SH-SY5Y (cell line): ENCODE measurements around the gene TMEM143.
A peak's percentile ranks its signal among the peaks of the same experiment; 100 is the strongest.

ENCODE experiments used
- GATA2 ChIP-seq: IDR thresholded peaks from 2 replicates; pipeline ENCODE4 v1.6.1; 2011; ENCODE audit warnings: mild to moderate bottlenecking, low read depth, low read length
- GATA3 ChIP-seq: IDR thresholded peaks from 2 replicates; pipeline ENCODE4 v1.6.1; 2011; ENCODE audit warnings: low read depth, mild to moderate bottlenecking, low read length, moderate library complexity

Gene TMEM143

DNA sequence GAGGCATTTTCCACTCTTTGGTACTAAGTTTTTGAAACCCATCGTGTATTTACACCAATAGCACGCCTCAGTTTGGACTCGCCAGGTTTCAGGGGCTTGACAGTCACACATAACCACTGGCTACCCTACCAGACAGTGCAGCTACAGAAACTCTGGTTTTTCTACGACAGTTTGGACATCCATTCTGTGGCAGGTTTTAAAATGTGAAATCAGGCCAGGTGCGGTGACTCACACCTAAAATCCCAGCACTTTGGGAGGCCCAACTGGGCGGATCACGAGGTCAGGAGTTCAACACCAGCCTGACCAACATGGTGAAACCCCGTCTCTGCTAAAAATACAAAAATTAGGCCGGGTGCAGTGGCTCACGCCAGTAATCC is 14.4 kb upstream of the TMEM143 start:
- TF ChIP-seq GATA3 = no peak
- TF ChIP-seq GATA2 = no peak

DNA sequence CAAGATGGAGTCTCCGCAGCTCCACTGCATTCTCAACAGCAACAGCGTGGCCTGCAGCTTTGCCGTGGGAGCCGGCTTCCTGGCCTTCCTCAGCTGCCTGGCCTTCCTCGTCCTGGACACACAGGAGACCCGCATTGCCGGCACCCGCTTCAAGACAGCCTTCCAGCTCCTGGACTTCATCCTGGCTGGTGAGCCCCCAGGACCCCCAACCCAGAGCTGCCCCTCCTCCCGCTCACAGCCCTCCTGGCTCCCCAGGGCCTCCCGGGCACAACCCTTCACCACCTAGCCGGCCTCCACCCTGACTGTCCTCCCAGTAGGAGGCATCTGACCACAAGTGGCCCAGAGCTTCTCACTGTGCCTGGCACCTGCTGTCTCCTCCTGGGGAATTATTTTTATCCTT is 9.8 kb upstream of the TMEM143 start:
- no peak for TF ChIP-seq GATA2
- no peak for TF ChIP-seq GATA3

DNA sequence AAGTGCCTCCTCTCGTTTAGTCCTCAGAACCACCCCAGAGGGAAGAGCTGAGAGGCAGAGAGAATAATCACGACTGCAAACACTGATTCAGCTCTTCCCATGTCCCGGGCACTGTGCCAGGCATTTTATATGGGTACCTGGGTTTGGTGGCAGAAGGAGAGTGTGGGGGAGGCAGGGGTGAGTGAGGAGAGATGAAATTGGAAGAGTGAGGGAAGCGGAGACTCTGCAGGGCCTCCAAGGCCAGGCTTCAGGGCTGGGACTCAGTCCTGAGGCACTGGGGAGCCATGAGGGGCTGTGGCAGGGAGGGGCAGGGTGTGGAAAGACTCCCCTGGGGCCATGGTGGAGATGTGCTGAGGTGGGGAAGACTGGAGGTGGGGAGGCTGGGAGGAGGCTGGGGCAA is 9.2 kb upstream of the TMEM143 start:
- TF ChIP-seq GATA3 = no peak
- no peak for TF ChIP-seq GATA2

DNA sequence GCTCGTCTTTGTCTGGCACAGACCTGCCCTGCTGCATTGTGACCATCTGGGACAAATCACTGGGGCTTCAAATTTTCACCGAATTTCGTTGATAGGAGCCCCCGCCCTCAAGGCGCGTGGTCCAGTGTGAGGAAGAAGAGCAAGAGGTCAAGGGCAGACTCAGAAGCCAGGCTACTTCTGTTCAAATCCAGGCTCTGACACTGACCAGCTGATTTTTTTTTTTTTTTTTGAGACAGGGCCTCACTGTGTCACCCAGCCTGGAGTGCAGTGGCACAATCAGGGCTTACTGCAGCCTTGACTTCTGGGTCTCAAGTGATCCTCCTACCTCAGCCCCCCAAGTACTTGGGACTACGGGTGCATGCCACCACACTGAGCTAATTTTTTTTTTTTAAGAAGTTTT is 7.6 kb upstream of the TMEM143 start:
- no peak for TF ChIP-seq GATA2
- TF ChIP-seq GATA3 = no peak

- TF ChIP-seq GATA2 (peak; percentile 70), GATA3 (no peak)
Measured at GRCh38 chr19:48370955-48371354, 7.2 kb upstream of the TMEM143 start.

DNA sequence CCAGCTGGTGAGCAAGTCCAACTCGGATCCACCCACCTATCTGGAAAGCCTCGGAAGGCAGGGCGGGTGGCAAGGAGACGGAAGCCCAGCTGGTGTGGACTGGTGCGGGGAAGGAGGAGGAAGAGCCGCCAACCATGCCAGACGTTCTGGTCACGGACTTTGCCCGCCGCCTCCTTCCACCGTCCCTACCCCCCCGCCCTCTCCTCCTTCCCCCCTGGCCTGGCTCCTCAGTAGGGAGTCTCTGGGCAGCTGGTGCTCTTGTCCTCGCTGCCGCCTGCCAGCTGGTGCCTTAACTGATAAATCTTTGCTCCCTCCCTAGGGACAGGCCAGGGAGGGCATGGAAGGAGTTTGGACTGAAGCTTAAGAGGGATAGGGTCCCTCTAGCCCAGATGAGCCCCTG is 5.2 kb upstream of the TMEM143 start:
- no peak for TF ChIP-seq GATA2
- TF ChIP-seq GATA3 = no peak

GRCh38 chr19:48367855-48368254 is 4.1 kb upstream of the TMEM143 start:
- TF ChIP-seq GATA2 (no peak), GATA3 (no peak)

DNA sequence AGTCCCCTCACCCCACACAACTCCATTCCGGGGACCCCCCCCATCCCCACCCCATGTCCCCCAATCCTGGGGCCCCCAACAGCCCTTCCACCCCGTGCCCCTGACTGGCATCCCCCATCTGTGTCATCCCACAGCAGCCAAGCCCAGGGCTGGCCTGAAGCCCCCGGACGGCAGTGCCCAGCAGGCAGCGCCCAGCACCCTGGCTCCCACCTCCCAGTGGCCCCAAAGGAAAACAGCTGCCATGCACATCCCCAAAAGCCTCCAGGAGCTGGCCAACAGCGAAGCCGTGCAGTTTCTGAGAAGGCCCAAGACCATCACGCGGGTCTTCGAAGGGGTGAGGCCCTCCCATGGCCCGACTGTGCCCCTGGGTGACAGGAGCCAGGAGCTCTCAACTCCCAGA is 1.9 kb upstream of the TMEM143 start:
- TF ChIP-seq GATA2 (no peak), GATA3 (no peak)

- TF ChIP-seq GATA3 = no peak
- TF ChIP-seq GATA2 = no peak
Measured at GRCh38 chr19:48364598-48365348, 1.0 kb upstream of the TMEM143 start.

- TF ChIP-seq GATA2 = no peak
Measured at GRCh38 chr19:48363500-48363809, 285 bp downstream of the TMEM143 start.

DNA sequence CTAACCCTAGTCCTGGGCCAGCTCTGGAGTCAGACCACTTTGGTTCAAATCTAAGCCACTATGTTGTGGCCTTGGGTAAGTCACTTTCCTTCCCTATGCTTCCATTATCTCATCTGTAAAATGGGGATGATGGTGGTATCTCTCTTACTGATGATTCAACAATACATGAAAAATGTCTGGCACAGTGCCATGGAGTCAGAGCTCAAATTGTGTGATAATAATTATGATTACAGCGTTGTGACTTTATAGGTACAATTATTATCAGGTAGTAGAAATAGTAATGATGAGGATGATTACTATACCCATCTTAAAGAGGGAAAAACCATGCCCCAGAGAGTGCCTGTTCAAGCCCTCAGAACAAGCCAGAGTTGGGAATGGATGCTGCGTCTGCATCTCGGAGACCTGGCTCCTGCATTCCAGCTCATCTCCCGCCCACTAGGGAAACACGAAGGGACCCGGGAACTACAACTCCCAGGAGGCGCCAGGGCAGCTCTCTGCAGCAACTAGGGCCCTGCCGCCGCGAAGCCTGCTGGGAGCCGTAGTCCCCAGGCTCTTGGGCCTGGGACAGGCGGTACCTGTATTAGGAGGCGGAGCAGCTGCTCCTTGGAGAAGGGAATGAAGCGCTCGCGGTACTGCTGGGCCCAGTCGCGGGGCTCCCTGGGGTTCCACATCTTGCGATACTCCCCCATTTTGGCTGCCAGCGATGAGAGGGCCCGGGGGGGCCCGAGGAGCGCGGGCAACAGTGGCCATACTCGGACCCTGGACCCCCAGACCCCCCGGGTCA is 832 bp downstream of the TMEM143 start:
- TF ChIP-seq GATA2 (no peak), GATA3 (no peak)

GRCh38 chr19:48361912-48362311 is 1.8 kb downstream of the TMEM143 start:
- TF ChIP-seq GATA2 = no peak

- TF ChIP-seq GATA3 (no peak), GATA2 (no peak)
Measured at GRCh38 chr19:48359123-48359522, 4.6 kb downstream of the TMEM143 start.

DNA sequence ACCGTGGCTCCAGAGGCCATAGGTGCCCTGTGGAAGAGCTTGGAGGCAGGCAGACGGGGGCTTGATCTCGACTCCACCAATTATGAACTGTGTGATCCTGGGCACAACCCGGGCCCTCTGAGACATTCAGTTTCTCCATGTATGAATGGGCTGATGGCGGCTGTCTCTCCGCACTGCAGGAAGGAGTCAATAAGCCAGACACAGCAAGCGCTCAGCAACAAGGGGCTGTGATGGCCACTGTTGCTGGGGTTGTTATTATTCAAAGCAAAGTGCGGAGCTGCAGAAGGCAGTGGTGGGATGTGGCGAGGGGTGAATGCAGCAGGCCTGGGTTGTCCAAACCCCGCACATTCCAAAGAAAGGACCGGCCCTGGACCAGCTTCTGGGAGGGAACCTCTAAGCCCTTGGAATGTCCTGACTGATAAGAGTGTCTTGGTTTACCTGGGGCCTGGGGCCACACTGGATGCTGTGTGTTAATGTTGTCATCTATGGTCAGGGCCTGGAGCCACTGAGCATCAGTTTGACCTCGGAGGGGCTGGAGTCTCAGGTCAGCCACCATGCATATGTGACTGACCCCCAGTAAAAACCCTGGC is 8.3 kb downstream of the TMEM143 start:
- no peak for TF ChIP-seq GATA2
- no peak for TF ChIP-seq GATA3
